GM19328 (cell line): ENCODE data around the gene FANCC.

ENCODE experiments used
- ATAC-seq: cut with Tn5 transposase; IDR thresholded peaks from one replicate; pipeline ENCODE4 v1.9.1; 2021; ENCODE audit warnings: mild to moderate bottlenecking, moderate library complexity; ENCODE audit not compliant: unreplicated experiment

Gene FANCC

GRCh38 chr9:95317119-95317892 lies at the start of gene FANCC:
TSS of gene FANCC (minus strand) at chr9:95317709. CDS start at chr9:95249291, 68,418 bp downstream.
- ATAC-seq = peak; percentile 73

GRCh38 chr9:95366731-95367325 lies 49.3 kb upstream of the FANCC start:
- no peak for ATAC-seq

GRCh38 chr9:95365766-95366165 lies 48.3 kb upstream of the FANCC start:
- no peak for ATAC-seq

GRCh38 chr9:95363051-95363841 lies 45.7 kb upstream of the FANCC start:
- no peak for ATAC-seq

- no peak for ATAC-seq
Measured at GRCh38 chr9:95360866-95361265, 43.4 kb upstream of the FANCC start.

- ATAC-seq = no peak
Measured at GRCh38 chr9:95357316-95357715, 39.8 kb upstream of the FANCC start.

GRCh38 chr9:95355500-95355899 lies 38.0 kb upstream of the FANCC start:
- ATAC-seq = no peak

GRCh38 chr9:95351051-95351450 lies 33.5 kb upstream of the FANCC start:
- ATAC-seq = no peak

GRCh38 chr9:95350266-95350665 lies 32.8 kb upstream of the FANCC start:
- no peak for ATAC-seq

- no peak for ATAC-seq
Measured at GRCh38 chr9:95349091-95350038, 31.9 kb upstream of the FANCC start.

- no peak for ATAC-seq
Measured at GRCh38 chr9:95346021-95346420, 28.5 kb upstream of the FANCC start.

- ATAC-seq = no peak
Measured at GRCh38 chr9:95344735-95345325, 27.3 kb upstream of the FANCC start.

GRCh38 chr9:95343725-95344287 lies 26.3 kb upstream of the FANCC start:
- no peak for ATAC-seq

GRCh38 chr9:95342571-95342970 lies 25.1 kb upstream of the FANCC start:
- no peak for ATAC-seq

- ATAC-seq = no peak
Measured at GRCh38 chr9:95341293-95341962, 23.9 kb upstream of the FANCC start.

- ATAC-seq = no peak
Measured at GRCh38 chr9:95338243-95338642, 20.7 kb upstream of the FANCC start.

- ATAC-seq = no peak
Measured at GRCh38 chr9:95336281-95336680, 18.8 kb upstream of the FANCC start.

- no peak for ATAC-seq
Measured at GRCh38 chr9:95333426-95333825, 15.9 kb upstream of the FANCC start.

- no peak for ATAC-seq
Measured at GRCh38 chr9:95332860-95333259, 15.4 kb upstream of the FANCC start.
